Right kidney (tissue), 1 donor: Measurements from ENCODE around the gene TMEM72.
A peak's percentile ranks its signal among the peaks of the same experiment; 100 is the strongest.

Experiments
- DNase-seq: peaks from one replicate; pipeline ENCODE4 v3.0.0-alpha.2; 2016

TMEM72 gene

GRCh38 chr10:44886966-44887365, 24.2 kb upstream of the TMEM72 start:
- DNase-seq: no peak

DNA sequence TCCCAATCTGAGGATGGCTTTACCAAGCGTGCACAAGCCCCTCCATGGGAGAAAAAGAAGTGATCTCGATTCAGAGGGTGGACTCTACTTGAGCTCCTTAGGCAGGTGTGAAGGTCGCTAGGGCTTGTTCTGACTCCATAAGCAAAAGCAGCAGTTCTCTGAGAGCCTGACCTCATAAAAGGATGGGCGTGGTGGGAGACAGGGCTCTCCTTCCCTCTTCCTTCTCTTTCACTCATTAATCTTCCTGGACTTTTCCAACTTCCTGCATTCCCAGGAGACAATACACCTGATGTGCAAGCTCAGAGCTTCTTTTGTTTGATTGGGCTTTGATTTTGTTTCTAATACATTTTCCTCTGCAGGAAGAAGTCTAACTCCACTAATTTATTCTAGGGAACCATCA, 22.3 kb upstream of the TMEM72 start:
- DNase-seq: no peak

GRCh38 chr10:44889834-44890233, 21.3 kb upstream of the TMEM72 start:
- DNase-seq: no peak

DNA sequence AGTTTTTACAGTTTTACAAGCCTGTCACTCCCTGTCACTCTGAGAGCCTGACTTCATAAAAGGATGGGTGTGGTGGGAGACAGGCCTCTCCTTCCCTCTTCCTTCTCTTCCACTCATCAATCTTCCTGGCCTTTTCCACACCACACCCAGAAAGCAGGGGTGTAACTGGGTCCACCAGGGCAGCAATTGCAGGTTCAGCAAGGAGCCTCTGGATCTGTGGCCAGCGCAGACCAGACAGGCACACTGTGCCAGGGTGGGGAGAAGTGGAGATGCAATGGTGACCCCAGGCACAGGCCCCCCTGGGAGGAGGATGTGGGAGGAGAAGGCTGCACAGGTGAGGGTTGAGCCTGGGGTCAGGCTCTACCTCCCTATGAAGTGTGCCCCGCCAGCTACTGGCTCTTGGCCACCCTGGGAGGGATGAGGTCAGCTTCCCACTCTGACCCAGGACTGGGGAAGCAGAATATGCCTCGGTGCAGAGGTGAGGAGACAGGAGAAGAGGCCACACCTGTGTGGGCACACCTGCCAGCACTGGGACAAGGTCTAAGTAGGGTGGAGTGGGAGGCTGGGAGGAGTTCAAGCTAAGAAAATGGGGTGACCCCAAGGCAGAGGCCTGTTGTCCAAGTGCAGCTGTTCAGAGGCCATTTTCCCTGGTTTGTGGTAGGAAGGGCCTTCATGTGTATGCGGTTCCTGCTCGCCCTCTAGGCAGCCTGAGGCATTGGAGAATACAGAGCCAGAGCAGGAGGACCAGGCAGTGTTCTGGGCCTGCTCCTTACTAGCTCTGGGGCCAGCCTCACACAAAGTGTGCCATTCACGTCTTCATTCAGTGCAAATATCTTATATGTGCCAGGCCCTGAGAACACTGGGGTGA, 20.2 kb upstream of the TMEM72 start:
- no peak for DNase-seq

- no peak for DNase-seq
Measured at GRCh38 chr10:44891721-44892120, 19.4 kb upstream of the TMEM72 start.

DNA sequence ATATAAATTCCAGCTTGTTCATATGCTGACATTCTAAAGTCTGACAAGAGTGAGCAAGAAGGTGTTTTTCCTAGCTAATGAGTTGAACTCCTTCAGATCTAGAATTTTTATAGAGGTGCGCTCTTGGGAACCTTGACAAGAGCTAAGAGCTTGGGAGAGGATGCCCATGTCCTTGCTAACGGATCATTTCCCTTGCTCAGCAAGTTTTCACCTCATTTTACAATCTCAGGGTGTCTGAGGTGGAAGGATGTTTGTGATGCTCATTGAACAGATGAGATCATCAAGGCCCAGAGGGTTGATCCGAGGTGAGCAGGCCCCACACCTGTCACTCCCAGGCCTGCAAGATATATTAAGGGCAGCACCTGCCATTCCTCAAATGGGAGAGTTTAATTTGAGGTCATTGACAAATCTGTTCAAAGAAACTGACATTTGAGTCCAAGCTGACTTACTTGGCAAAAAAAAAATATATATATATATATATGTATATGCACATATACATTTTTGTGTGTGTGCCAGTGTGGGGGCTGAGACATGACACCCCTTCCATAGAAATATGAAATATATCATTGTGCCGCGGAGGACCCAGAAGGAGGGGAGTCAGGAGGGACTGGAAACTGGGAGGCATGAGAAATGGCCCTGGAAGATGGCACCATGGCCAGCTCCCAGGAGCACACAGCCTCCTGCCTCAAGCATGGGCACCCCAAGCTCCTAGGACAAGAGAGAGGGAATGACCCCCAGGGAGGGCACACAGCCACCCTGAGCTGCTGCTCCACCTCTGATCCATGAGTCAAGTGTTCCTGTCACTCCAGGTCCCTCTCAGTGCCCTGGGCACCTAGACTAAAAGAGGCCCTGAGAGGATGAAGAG, 17.3 kb upstream of the TMEM72 start:
- no peak for DNase-seq

- no peak for DNase-seq
Measured at GRCh38 chr10:44894691-44895090, 16.4 kb upstream of the TMEM72 start.

DNA sequence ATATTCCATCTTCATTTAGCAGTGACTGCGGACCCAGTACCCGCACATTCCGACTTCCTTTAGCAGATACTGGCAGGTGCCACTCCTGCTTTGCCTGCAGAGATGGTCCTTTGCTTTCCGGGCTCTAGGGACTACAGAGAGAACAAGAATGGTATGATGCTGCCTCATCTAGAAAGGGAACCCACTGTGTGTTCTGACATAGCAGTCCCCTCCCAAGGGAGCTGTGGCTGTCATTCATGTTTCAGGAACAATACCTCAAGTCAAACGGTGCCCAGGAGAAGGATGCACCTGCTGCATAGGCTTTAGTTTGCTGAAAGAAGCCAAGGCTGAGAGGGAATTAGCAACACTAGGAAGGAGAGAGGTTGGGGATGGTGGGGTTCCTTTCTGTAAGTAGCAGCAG, 15.9 kb upstream of the TMEM72 start:
- DNase-seq: no peak

DNA sequence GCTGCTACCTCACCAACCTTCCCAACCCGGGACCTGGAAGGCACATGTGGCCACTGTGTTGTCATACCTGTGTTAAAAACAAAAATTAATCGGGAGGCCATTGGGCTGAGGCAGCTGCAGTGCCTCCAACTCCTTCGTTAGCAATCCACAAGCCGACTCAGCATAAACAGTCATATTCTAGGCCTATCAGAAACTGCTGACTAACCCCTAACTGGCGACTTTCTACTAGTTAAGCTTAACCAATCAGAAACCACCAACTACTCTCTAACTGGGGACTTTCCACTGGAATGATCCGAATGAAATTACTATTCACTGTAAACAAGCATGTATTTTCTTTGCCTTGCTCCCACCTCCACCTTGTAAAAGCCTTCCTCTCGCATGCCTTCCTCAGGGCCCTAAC, 14.1 kb upstream of the TMEM72 start:
- DNase-seq: no peak

GRCh38 chr10:44898665-44899064, 12.5 kb upstream of the TMEM72 start:
- no peak for DNase-seq

- no peak for DNase-seq
Measured at GRCh38 chr10:44899450-44900080, 11.6 kb upstream of the TMEM72 start.

GRCh38 chr10:44902941-44903545, 8.1 kb upstream of the TMEM72 start:
- peak; percentile 61 for DNase-seq

GRCh38 chr10:44906486-44906885, 4.7 kb upstream of the TMEM72 start:
- no peak for DNase-seq

GRCh38 chr10:44907556-44907955, 3.6 kb upstream of the TMEM72 start:
- DNase-seq: no peak

- peak; percentile 79 for DNase-seq
Measured at GRCh38 chr10:44908066-44908749, 2.9 kb upstream of the TMEM72 start.

- no peak for DNase-seq
Measured at GRCh38 chr10:44908936-44909630, 2.1 kb upstream of the TMEM72 start.

GRCh38 chr10:44909910-44910309, 1.2 kb upstream of the TMEM72 start:
- DNase-seq: no peak

- no peak for DNase-seq
Measured at GRCh38 chr10:44910602-44911001, 535 bp upstream of the TMEM72 start.

DNA sequence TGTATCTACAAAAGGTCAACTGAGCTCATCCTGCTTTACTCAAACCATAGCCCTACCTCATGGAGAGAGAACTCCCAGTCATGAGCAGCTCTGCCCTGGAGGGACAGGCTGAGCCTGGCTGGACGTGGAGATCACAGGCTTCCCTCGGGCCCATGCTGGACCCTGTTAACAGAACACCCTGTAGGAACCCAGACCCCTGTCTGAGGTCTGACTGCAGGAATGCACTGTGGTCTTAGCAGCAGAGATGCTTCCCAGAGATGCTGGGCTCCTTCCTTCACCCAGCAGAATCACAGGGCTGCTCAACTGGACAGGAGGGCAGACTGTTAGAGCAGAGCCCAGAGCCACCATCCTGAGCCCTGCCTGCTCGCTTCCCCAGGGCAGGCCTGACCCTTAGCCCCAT, 814 bp downstream of the TMEM72 start:
- DNase-seq: no peak

DNA sequence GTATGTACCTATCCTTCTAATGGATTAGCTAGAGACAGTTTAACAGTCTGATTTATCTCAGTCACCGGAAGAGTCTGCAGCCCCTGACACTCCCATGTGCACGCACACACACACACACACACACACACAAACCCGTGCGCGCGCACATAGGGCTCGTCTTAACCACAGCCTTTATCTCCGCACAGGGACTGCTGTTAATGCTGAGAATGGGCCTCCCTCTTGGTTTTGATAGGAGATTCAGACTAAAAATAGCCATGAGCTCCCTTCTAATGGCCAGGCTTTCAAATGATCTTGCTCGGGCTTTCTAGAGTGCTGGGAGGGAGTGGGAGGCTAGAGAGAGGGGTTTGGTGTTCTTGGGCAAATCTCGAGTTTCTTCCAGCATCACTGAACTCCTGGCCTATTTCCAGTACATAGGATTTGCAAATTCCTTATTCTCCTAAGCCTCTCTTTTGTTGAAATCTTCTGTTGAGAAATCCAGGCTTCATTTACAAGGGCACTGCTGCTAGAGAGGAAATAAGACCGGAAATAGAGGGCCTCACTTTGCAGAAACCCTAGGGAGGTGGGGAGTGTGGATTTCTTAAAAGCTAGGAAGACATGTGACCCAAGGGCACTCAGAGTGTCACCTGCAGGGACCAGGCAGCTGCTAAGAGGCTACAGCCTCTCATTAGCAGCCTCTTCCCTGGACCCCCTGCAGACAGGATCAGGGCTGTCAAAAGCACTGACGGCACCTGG, 2.4 kb downstream of the TMEM72 start:
- peak; percentile 54 for DNase-seq

DNA sequence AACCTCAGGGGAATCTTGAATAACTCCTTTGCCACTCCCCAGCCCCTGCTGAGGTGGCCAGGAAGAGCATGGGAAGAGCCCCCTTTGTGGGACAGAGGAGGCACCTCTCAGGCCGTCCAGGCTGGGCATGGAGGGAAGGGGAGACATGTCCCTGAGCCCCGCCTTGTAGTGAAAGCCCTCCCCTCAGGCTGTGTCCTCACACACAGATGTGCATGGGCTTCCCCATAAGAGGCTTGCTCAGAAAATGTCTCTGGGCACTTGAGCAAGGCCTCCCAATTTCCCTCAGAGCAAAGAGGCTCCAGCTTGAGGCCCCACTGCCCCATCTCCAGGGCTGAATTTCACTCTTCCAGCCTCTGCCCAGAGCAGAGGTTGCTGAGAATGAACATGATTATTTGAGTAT, 3.8 kb downstream of the TMEM72 start:
- DNase-seq: no peak
